Measurements from ENCODE around the gene RNPS1. TPM values are rescaled to one million over a fixed set of nuclear protein-coding genes. Genes with fewer than 3 reads are reported as not detected.

RNPS1 gene
- total and polyA plus RNA-seq, 2 of the 4 experiments (the other 2 are of a cell fraction) = 57.5 to 192 TPM

- no peak for TF ChIP-seq POLR2A (IDR thresholded peaks at IDR 0.05; ENCODE audit: low read depth, low read length)
Measured at GRCh38 chr16:2308089-2308962, 40.4 kb upstream of the RNPS1 start (continued).

DNA sequence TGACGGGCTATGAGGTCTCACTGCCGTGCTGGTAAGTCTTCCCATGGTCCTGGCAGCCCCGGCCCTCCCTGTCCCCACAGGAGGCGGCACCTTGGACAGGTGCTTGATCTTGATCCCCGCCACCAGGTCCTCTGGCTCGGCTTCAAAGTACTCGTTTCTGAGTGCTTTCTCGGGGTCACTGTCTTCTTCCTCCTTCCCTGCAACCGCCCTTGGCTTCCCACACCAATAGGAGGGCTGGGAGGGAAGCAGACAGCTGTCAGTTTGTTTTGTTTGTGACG lies 31.9 kb upstream of the RNPS1 start:
- no peak for DNase-seq
- TF ChIP-seq RFX5 (IDR thresholded peaks at IDR 0.05; ENCODE audit: low read depth, low read length) (no peak), RAD21 (IDR thresholded peaks at IDR 0.05; ENCODE audit: low read length) (no peak), FOS (IDR thresholded peaks at IDR 0.05; ENCODE audit: low read depth, low read length) (no peak), POLR2A (IDR thresholded peaks at IDR 0.05; ENCODE audit: low read depth, low read length) (no peak), CHD1 (IDR thresholded peaks at IDR 0.05; ENCODE audit: low read depth, low read length) (no peak), MXI1 (IDR thresholded peaks at IDR 0.05; ENCODE audit: borderline replicate concordance, low read depth, low read length) (no peak), RCOR1 (IDR thresholded peaks at IDR 0.05; ENCODE audit: insufficient replicate concordance, low read length) (no peak), CTCF (conservative IDR thresholded peaks at IDR 0.05; ENCODE audit: low read depth, low read length) (no peak), SMC3 (IDR thresholded peaks at IDR 0.05; ENCODE audit: low read depth, low read length) (no peak), NFE2L2 (IDR thresholded peaks at IDR 0.05; ENCODE audit: low read depth, low read length) (no peak), BHLHE40 (IDR thresholded peaks at IDR 0.05; ENCODE audit: low read depth, low read length) (no peak), MAZ (IDR thresholded peaks at IDR 0.05; ENCODE audit: borderline replicate concordance, low read depth, low read length) (no peak)
- TF ChIP-seq, protein P1, sequence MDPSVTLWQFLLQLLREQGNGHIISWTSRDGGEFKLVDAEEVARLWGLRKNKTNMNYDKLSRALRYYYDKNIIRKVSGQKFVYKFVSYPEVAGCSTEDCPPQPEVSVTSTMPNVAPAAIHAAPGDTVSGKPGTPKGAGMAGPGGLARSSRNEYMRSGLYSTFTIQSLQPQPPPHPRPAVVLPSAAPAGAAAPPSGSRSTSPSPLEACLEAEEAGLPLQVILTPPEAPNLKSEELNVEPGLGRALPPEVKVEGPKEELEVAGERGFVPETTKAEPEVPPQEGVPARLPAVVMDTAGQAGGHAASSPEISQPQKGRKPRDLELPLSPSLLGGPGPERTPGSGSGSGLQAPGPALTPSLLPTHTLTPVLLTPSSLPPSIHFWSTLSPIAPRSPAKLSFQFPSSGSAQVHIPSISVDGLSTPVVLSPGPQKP (IDR thresholded peaks at IDR 0.05; ENCODE audit: borderline replicate concordance, low read depth, low read length) = no peak

More for the DNA sequence above, 31.9 kb upstream of the RNPS1 start:
- Histone ChIP-seq H2BK20ac (ENCODE audit: low read depth, low read length) (no peak overlapping the region), H2AK9ac (replicated peaks; ENCODE audit: low read depth, low read length, poor library complexity) (no peak overlapping the region), H4K91ac (ENCODE audit: insufficient read depth, low read depth, low read length) (no peak overlapping the region), H3K4me2 (ENCODE audit: low read depth, low read length) (no peak overlapping the region), H3K4me3 (ENCODE audit: insufficient read depth, low read depth, low read length) (no peak overlapping the region), H3K56ac (ENCODE audit: extremely low read depth, insufficient read depth, low read length) (no peak overlapping the region), H2BK15ac (ENCODE audit: low read depth, low read length) (no peak overlapping the region), H3K9me3 (ENCODE audit: control insufficient read depth, insufficient read depth, low read length) (no peaks in the 10 kb centered on the region), H4K20me1 (ENCODE audit: insufficient read depth, low read length) (no peaks in the 10 kb centered on the region), H2BK5ac (ENCODE audit: low read depth, low read length, poor library complexity, severe bottlenecking) (no peak overlapping the region), H2AFZ (replicated peaks; ENCODE audit: low read length, poor library complexity) (no peak overlapping the region), H4K5ac (ENCODE audit: low read depth, low read length) (no peak overlapping the region), H3K23ac (ENCODE audit: low read depth, low read length) (no peak overlapping the region), H4K8ac (ENCODE audit: low read depth in 2 of 2, low read length in 2 of 2) (no peak overlapping the region), H3K27me3 (ENCODE audit: control insufficient read depth, insufficient read depth, low read length) (peaks cover 19% of the 10 kb centered on the region), H3K79me1 (ENCODE audit: low read depth in 1 of 2, low read length in 2 of 2) (no peaks in the 10 kb centered on the region), H3K14ac (replicated peaks; ENCODE audit: low read depth, low read length) (no peak overlapping the region), H2BK120ac (ENCODE audit: low read depth, low read length) (no peak overlapping the region), H3K9ac (ENCODE audit: low read depth, low read length) (no peak overlapping the region), H3K9me1 (ENCODE audit: insufficient read depth, low read length) (no peaks in the 10 kb centered on the region), H3K36me3 (ENCODE audit: control insufficient read depth, insufficient read depth, low read length) (no peaks in the 10 kb centered on the region), H3K27ac (ENCODE audit: insufficient read depth, low read length) (no peak overlapping the region), H3K18ac (ENCODE audit: low read depth, low read length) (no peak overlapping the region), H2AK5ac (ENCODE audit: low read depth, low read length) (no peak overlapping the region), H3K4me1 (ENCODE audit: control insufficient read depth, insufficient read depth, low read length) (no peaks in the 10 kb centered on the region), H3K4ac (ENCODE audit: low read depth, low read length) (no peak overlapping the region)
- intact Hi-C loops (cut with micrococcal nuclease) = no loop called here
- ChIA-PET CTCF (no interaction called here), POLR2A (ENCODE audit: unreplicated experiment) (no interaction called here)
- in situ Hi-C loops (cut with MboI; ENCODE audit: low sequenced_read_pairs) = no loop called here
- no TSS peak for BruUV-seq (replicated peaks)
- 22% methylated on average over 4 of the region's 10 CpGs; no CpG with 5 or more reads in 1 of the 2 experiments for WGBS, 2 experiments (ENCODE audit: extremely low coverage in 2 of 2, insufficient read length in 1 of 2)
- no peak for ATAC-seq (ENCODE audit: low read depth)
- dilution Hi-C loops (cut with HindIII; ENCODE audit: low sequenced_read_pairs, unreplicated experiment) = no loop called here

All from IMR-90 (cell line).